SU-DHL-6 (cell line): Measurements from ENCODE around the gene ADM2.

ENCODE experiments used
- H2AFZ ChIP-seq: fragments of 200-600 bp; sonication (generic); 2 replicates; pipeline ENCODE4 v1.6.1; 2014; ENCODE audit warnings: low read depth, mild to moderate bottlenecking, moderate library complexity, mixed read lengths, antibody characterized with exemption, low read length; ENCODE audit not compliant: severe bottlenecking
- H3F3A ChIP-seq: fragments of 200-600 bp; shearing (Covaris generic); 2 replicates; pipeline ENCODE4 v1.6.0; 2016; ENCODE audit warnings: antibody characterized with exemption, mild to moderate bottlenecking; ENCODE audit not compliant: insufficient read depth
- H3K27ac ChIP-seq: fragments of 200-600 bp; sonication (generic); 2 replicates; pipeline ENCODE4 v1.5.1; 2016; ENCODE audit warnings: low read depth, mild to moderate bottlenecking, low read length, moderate library complexity, mixed read lengths
- H3K27me3 ChIP-seq: fragments of 200-600 bp; sonication (generic), shearing (Covaris generic); 2 replicates; pipeline ENCODE4 v1.6.0; 2014; ENCODE audit warnings: mild to moderate bottlenecking, low read length
- H3K36me3 ChIP-seq: fragments of 200-600 bp; sonication (generic); 2 replicates; pipeline ENCODE4 v1.6.1; 2014; ENCODE audit warnings: mild to moderate bottlenecking, low read length, mixed read lengths
- H3K4me2 ChIP-seq: fragments of 300-600, 200-600 bp; shearing (Covaris generic), sonication (generic); 2 replicates; pipeline ENCODE4 v1.6.0; 2014; ENCODE audit warnings: low read length, low read depth, mild to moderate bottlenecking; ENCODE audit not compliant: poor library complexity, severe bottlenecking
- H3K4me3 ChIP-seq: fragments of 200-600 bp; sonication (generic); 2 replicates; pipeline ENCODE4 v1.5.1; 2014; ENCODE audit warnings: antibody characterized with exemption, low read length, mild to moderate bottlenecking, mixed read lengths; ENCODE audit not compliant: insufficient read depth, poor library complexity, severe bottlenecking
- H3K79me2 ChIP-seq: fragments of 200-600 bp; sonication (generic); 2 replicates; pipeline ENCODE4 v1.6.1; 2014; ENCODE audit warnings: mild to moderate bottlenecking, low read length, moderate library complexity; ENCODE audit not compliant: insufficient read depth
- H3K9ac ChIP-seq: fragments of 200-600 bp; sonication (generic); 2 replicates; pipeline ENCODE4 v1.7.0; 2014; ENCODE audit warnings: mild to moderate bottlenecking, low read length
- H3K9me2 ChIP-seq: fragments of 200-600 bp; sonication (generic); replicated peaks from 2 replicates; pipeline ENCODE4 v1.6.1; 2014; ENCODE audit warnings: low read length; ENCODE audit not compliant: insufficient read depth
- H3K9me3 ChIP-seq: fragments of 200-600 bp; sonication (generic); 2 replicates; pipeline ENCODE4 v1.6.1; 2014; ENCODE audit warnings: low read length, mixed read lengths; ENCODE audit not compliant: insufficient read depth
- H4K20me1 ChIP-seq: fragments of 200-600 bp; sonication (generic); 2 replicates; pipeline ENCODE4 v1.6.1; 2014; ENCODE audit warnings: low read depth, mild to moderate bottlenecking, antibody characterized with exemption, low read length, moderate library complexity, mixed read lengths
- CTCF ChIP-seq: fragments of 200-600 bp; sonication (generic); IDR thresholded peaks from one replicate; pipeline ENCODE4 v1.5.1; 2017; ENCODE audit warnings: antibody characterized with exemption, mild to moderate bottlenecking, low read length, moderate library complexity; ENCODE audit not compliant: insufficient read depth, poor library complexity, severe bottlenecking
- EZH2phosphoT487 ChIP-seq: fragments of 200-600 bp; sonication (generic), shearing (Covaris generic); conservative IDR thresholded peaks from 2 replicates; pipeline ENCODE4 v1.6.1; 2018; ENCODE audit warnings: mild to moderate bottlenecking, antibody characterized with exemption, low read length, moderate library complexity, mixed read lengths

The ADM2 gene

GRCh38 chr22:50530877-50531545, 49.7 kb downstream of the ADM2 start:
- H3K9me2 ChIP-seq, result no peaks in the 10 kb centered on the region
- H3K27me3 ChIP-seq, result no peaks in the 10 kb centered on the region
- peak overlapping the region; percentile 61 for H3K4me2 ChIP-seq
- peak overlapping the region; percentile 51 for H3K4me3 ChIP-seq
- no peaks in the 10 kb centered on the region for H4K20me1 ChIP-seq
- TF ChIP-seq EZH2phosphoT487 (no peak; the same call in 1 of the 2 replicates), CTCF (no peak)
- H3K36me3 ChIP-seq, result no peaks in the 10 kb centered on the region
- H3K79me2 ChIP-seq, result no peaks in the 10 kb centered on the region
- H3K27ac ChIP-seq, result peak overlapping the region; percentile 8
- peak overlapping the region; percentile 7 for H2AFZ ChIP-seq
- H3K9me3 ChIP-seq, result no peaks in the 10 kb centered on the region
- peaks cover 21% of the 10 kb centered on the region for H3F3A ChIP-seq
- peak overlapping the region; percentile 62 for H3K9ac ChIP-seq

GRCh38 chr22:50531546-50531961, 50.2 kb downstream of the ADM2 start:
- H4K20me1 ChIP-seq, result no peaks in the 10 kb centered on the region
- peak overlapping the region; percentile 51 for H3K4me3 ChIP-seq
- H3F3A ChIP-seq, result peaks cover 25% of the 10 kb centered on the region
- H3K9ac ChIP-seq, result peak overlapping the region; percentile 62
- H3K9me3 ChIP-seq, result no peaks in the 10 kb centered on the region
- peak overlapping the region; percentile 7 for H2AFZ ChIP-seq
- no peaks in the 10 kb centered on the region for H3K9me2 ChIP-seq
- H3K27me3 ChIP-seq, result no peaks in the 10 kb centered on the region
- H3K36me3 ChIP-seq, result no peaks in the 10 kb centered on the region
- H3K27ac ChIP-seq, result no peak overlapping the region; the same call in 1 of the 2 replicates
- no peaks in the 10 kb centered on the region for H3K79me2 ChIP-seq
- peak overlapping the region; percentile 61 for H3K4me2 ChIP-seq
- TF ChIP-seq CTCF (no peak), EZH2phosphoT487 (0 out of 2 replicates have a peak, but pooled peaks have one; percentile 82)

- no peaks in the 10 kb centered on the region for H3K36me3 ChIP-seq
- H3K79me2 ChIP-seq, result no peaks in the 10 kb centered on the region
- peak overlapping the region; percentile 61 for H3K4me2 ChIP-seq
- no peak overlapping the region for H2AFZ ChIP-seq
- no peaks in the 10 kb centered on the region for H4K20me1 ChIP-seq
- no peaks in the 10 kb centered on the region for H3K9me2 ChIP-seq
- peak overlapping the region; percentile 62 for H3K9ac ChIP-seq
- H3K9me3 ChIP-seq, result no peaks in the 10 kb centered on the region
- H3K27me3 ChIP-seq, result no peaks in the 10 kb centered on the region
- H3K4me3 ChIP-seq, result peak overlapping the region; percentile 51
- peaks cover 25% of the 10 kb centered on the region for H3F3A ChIP-seq
- H3K27ac ChIP-seq, result no peak overlapping the region
- TF ChIP-seq EZH2phosphoT487 (no peak), CTCF (no peak)
These were observed 50.8 kb downstream of the ADM2 start for GRCh38 chr22:50531962-50532674.
